K562 (cell line): ENCODE results near the gene SERHL2. TPM values are rescaled to one million over a fixed set of nuclear protein-coding genes. Genes with fewer than 3 reads are reported as not detected.
A peak's percentile ranks its signal among the peaks of the same experiment; 100 is the strongest.

Experiments
- CBFA2T3 ChIP-seq: fragments of 450-650 bp; IDR thresholded peaks from 2 replicates; pipeline ENCODE4 v1.6.1; 2017
- DNMT1 ChIP-seq: fragments of 450-650 bp; IDR thresholded peaks from 2 replicates; pipeline ENCODE4 v1.6.1; 2016; ENCODE audit warnings: antibody characterized with exemption, mild to moderate bottlenecking
- FOS ChIP-seq: IDR thresholded peaks from 3 replicates; pipeline ENCODE4 v1.6.1; 2011; ENCODE audit not compliant: insufficient read length; ENCODE audit errors: extremely low read depth
- FOXA3 ChIP-seq, 2 experiments: fragments of 450-650 bp in 1 of 2; sonication (generic) in 1 of 2; formaldehyde crosslinking; IDR thresholded peaks in 1 of 2; conservative IDR thresholded peaks in 1 of 2; 2 replicates each; pipeline versions ENCODE4 v1.4.0 to v1.8.0; 2020 to 2022; ENCODE audit warnings: mild to moderate bottlenecking in 2 of 2, missing genetic modification reagents in 1 of 2
- FOXK2 ChIP-seq, 2 experiments: fragments of 450-650 bp; IDR thresholded peaks in 1 of 2; conservative IDR thresholded peaks in 1 of 2; 2 replicates each; pipeline ENCODE4 v1.6.1; 2016; ENCODE audit warnings: low read depth in 2 of 2, mild to moderate bottlenecking in 1 of 2
- HDAC6 ChIP-seq: IDR thresholded peaks from 2 replicates; pipeline ENCODE4 v1.6.1; 2012; ENCODE audit warnings: low read depth, mild to moderate bottlenecking, control low read depth, inconsistent platforms, low read length, moderate library complexity
- HNRNPUL1 ChIP-seq: fragments of 200-400 bp; formaldehyde crosslinking; IDR thresholded peaks from 2 replicates; pipeline ENCODE4 v1.6.1; 2017; ENCODE audit warnings: low read length
- HSF4 ChIP-seq: fragments of 250-450 bp; sonication (Bioruptor Pico); IDR thresholded peaks from 2 replicates; pipeline ENCODE4 v2.1.2; 2022; ENCODE audit warnings: mild to moderate bottlenecking, moderate library complexity, borderline replicate concordance
- L3MBTL2 ChIP-seq: fragments of 450-650 bp; IDR thresholded peaks from 2 replicates; pipeline ENCODE4 v1.6.1; 2016; ENCODE audit warnings: mild to moderate bottlenecking, moderate library complexity
- STAG1 ChIP-seq: sonication (generic); formaldehyde crosslinking; IDR thresholded peaks from 2 replicates; pipeline ENCODE4 v1.5.0; 2020; ENCODE audit warnings: missing genetic modification reagents, borderline replicate concordance
- XRCC3 ChIP-seq: fragments of 450-650 bp; IDR thresholded peaks from 2 replicates; pipeline ENCODE4 v1.6.1; 2017; ENCODE audit warnings: mild to moderate bottlenecking, moderate library complexity
- ZC3H4 ChIP-seq: sonication (generic); formaldehyde crosslinking; IDR thresholded peaks from 2 replicates; pipeline ENCODE4 v1.9.0; 2021; ENCODE audit warnings: missing genetic modification reagents, borderline replicate concordance
- ZNF140 ChIP-seq: fragments of 250-450 bp; sonication (Bioruptor Pico); IDR thresholded peaks from 2 replicates; pipeline ENCODE4 v1.8.0; 2021; ENCODE audit warnings: moderate library complexity, mild to moderate bottlenecking, inconsistent platforms
- ZNF75A ChIP-seq: fragments of 450-650 bp; formaldehyde crosslinking; IDR thresholded peaks from 2 replicates; pipeline ENCODE4 v1.4.0; 2020; ENCODE audit warnings: mild to moderate bottlenecking
- polyA plus RNA-seq, 8 experiments: library from polyadenylated mRNA; depleted of rRNA in 4 of 8; stranded (reverse) in 5 of 8; unstranded in 3 of 8; fragments of >200 nt; fragmentation: Nextera tagmentation in 2 of 8; fragmentation: Illumina TruSeq in 1 of 8; extraction: Ambion mirVana in 2 of 8; extraction: Trizol in 1 of 8; gene quantifications; 2 replicates each; pipeline versions ENCODE4 v1.2.1 to v1.2.3, GENCODE V29; 2011 to 2014; ENCODE audit warnings: inconsistent platforms in 1 of 8, missing spikeins in 1 of 8
- total RNA-seq, 7 experiments: library from RNA; depleted of rRNA in 6 of 7; stranded (reverse); fragments of >200 nt in 6 of 7; fragmentation: Illumina TruSeq in 2 of 7; extraction: Trizol in 2 of 7; gene quantifications; 2 replicates each; pipeline versions ENCODE4 v1.2.1 to v1.2.3, GENCODE V29; 2011 to 2021; ENCODE audit warnings: low replicate concordance in 1 of 7
- TF ChIP-seq, protein P1 (sequence below): sonication (generic); formaldehyde crosslinking; IDR thresholded peaks from 2 replicates; pipeline ENCODE4 v1.8.0; 2022; ENCODE audit warnings: mild to moderate bottlenecking, missing genetic modification reagents
- TF ChIP-seq, protein P2 (sequence below): sonication (generic); formaldehyde crosslinking; IDR thresholded peaks from 2 replicates; pipeline ENCODE4 v1.8.0; 2022; ENCODE audit warnings: mild to moderate bottlenecking, missing genetic modification reagents
- TF ChIP-seq, protein P3 (sequence below): fragments of 250-450 bp; sonication (Bioruptor Pico); IDR thresholded peaks from 2 replicates; pipeline ENCODE4 v1.5.0; 2021
- TF ChIP-seq, protein P4 (sequence below): fragments of 450-650 bp; IDR thresholded peaks from 2 replicates; pipeline ENCODE4 v1.6.1; 2016; ENCODE audit warnings: low read depth, mild to moderate bottlenecking, moderate library complexity
- TF ChIP-seq, protein P5 (sequence below): fragments of 250-450 bp; sonication (Bioruptor Pico); IDR thresholded peaks from 2 replicates; pipeline ENCODE4 v1.5.0; 2021; ENCODE audit warnings: mild to moderate bottlenecking, borderline replicate concordance

Gene SERHL2
- total and polyA plus RNA-seq, 9 of the 15 experiments (the other 6 are each of a cell fraction or from before 2014, with no cell fraction given) = 19.9 to 62.6 (median 25.2) TPM

DNA sequence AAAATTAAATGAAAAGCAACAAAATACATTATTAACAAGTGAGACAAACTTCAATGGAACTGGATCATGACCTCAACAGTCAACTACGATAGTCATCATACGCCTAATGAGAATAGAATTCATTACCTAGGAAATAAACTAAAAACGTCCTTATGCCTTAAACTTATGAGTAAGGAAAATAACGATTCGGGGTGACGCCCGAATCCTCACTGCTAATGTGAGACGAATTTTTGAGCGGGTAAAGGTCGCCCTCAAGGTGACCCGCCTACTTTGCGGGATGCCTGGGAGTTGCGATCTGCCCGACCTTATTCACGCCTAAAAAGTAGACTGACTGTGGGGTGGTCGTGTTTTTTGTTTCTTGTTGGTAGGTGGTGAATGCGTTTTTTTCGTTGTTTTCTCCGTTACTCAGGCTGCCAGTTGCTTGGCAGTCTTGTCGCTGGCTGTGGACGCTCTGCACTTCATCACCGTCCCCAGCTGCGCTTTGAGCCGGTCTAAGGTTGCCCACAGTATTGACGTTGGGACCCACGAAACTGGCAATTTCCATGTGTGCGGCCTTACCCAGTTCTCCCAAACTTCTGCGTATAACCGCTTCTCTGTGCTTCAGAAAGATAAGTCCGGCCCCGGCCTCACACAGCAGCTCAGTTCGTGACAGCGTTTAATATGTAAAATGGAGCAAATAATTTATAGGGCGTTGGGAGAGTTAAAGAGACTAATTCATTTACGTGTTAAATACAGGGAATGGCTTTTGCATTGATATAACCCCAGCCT lies 61.5 kb downstream of the SERHL2 start (continued):
- no peak; the same call in none of the 2 replicates for TF ChIP-seq L3MBTL2
- 0 out of 4 replicates have a peak, but pooled peaks have one; percentile 4 to 60 for TF ChIP-seq FOXA3 (CRISPR knock-in tag; conservative IDR thresholded peaks at IDR 0.05 in 1 of 2, IDR thresholded peaks at IDR 0.05 in 1 of 2)
- TF ChIP-seq XRCC3 = no peak; the same call in 1 of the 2 replicates
- peak; percentile 99 for TF ChIP-seq ZC3H4 (CRISPR knock-in tag)
- TF ChIP-seq STAG1 (CRISPR knock-in tag) = no peak
- TF ChIP-seq HSF4 = 0 out of 2 replicates have a peak, but pooled peaks have one; percentile 23
- no peak for TF ChIP-seq DNMT1
- no peak for TF ChIP-seq ZNF140 (CRISPR knock-in tag)
- TF ChIP-seq FOXK2 (conservative IDR thresholded peaks at IDR 0.05 in 1 of 2, IDR thresholded peaks at IDR 0.05 in 1 of 2; ENCODE audit: low read depth in 2 of 2) = peak; percentile 59 to 74; a peak in 3 of 4 replicates
- TF ChIP-seq, protein P1, sequence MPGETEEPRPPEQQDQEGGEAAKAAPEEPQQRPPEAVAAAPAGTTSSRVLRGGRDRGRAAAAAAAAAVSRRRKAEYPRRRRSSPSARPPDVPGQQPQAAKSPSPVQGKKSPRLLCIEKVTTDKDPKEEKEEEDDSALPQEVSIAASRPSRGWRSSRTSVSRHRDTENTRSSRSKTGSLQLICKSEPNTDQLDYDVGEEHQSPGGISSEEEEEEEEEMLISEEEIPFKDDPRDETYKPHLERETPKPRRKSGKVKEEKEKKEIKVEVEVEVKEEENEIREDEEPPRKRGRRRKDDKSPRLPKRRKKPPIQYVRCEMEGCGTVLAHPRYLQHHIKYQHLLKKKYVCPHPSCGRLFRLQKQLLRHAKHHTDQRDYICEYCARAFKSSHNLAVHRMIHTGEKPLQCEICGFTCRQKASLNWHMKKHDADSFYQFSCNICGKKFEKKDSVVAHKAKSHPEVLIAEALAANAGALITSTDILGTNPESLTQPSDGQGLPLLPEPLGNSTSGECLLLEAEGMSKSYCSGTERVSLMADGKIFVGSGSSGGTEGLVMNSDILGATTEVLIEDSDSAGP = peak; percentile 63; the same call in 1 of the 2 replicates
- TF ChIP-seq HDAC6 = peak; percentile 99; the same call in 1 of the 2 replicates
- no peak for TF ChIP-seq FOS
- peak; percentile 53 for TF ChIP-seq CBFA2T3
- peak; percentile 97 for TF ChIP-seq HNRNPUL1
- TF ChIP-seq, protein P2, sequence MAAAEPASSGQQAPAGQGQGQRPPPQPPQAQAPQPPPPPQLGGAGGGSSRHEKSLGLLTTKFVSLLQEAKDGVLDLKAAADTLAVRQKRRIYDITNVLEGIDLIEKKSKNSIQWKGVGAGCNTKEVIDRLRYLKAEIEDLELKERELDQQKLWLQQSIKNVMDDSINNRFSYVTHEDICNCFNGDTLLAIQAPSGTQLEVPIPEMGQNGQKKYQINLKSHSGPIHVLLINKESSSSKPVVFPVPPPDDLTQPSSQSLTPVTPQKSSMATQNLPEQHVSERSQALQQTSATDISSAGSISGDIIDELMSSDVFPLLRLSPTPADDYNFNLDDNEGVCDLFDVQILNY (CRISPR knock-in tag) = peak; percentile 98
- TF ChIP-seq, protein P3, sequence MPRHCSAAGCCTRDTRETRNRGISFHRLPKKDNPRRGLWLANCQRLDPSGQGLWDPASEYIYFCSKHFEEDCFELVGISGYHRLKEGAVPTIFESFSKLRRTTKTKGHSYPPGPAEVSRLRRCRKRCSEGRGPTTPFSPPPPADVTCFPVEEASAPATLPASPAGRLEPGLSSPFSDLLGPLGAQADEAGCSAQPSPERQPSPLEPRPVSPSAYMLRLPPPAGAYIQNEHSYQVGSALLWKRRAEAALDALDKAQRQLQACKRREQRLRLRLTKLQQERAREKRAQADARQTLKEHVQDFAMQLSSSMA (CRISPR knock-in tag) = peak; percentile 95
- TF ChIP-seq ZNF75A (CRISPR knock-in tag) = no peak
- TF ChIP-seq, protein P4, sequence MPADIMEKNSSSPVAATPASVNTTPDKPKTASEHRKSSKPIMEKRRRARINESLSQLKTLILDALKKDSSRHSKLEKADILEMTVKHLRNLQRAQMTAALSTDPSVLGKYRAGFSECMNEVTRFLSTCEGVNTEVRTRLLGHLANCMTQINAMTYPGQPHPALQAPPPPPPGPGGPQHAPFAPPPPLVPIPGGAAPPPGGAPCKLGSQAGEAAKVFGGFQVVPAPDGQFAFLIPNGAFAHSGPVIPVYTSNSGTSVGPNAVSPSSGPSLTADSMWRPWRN = no peak
- TF ChIP-seq, protein P5, sequence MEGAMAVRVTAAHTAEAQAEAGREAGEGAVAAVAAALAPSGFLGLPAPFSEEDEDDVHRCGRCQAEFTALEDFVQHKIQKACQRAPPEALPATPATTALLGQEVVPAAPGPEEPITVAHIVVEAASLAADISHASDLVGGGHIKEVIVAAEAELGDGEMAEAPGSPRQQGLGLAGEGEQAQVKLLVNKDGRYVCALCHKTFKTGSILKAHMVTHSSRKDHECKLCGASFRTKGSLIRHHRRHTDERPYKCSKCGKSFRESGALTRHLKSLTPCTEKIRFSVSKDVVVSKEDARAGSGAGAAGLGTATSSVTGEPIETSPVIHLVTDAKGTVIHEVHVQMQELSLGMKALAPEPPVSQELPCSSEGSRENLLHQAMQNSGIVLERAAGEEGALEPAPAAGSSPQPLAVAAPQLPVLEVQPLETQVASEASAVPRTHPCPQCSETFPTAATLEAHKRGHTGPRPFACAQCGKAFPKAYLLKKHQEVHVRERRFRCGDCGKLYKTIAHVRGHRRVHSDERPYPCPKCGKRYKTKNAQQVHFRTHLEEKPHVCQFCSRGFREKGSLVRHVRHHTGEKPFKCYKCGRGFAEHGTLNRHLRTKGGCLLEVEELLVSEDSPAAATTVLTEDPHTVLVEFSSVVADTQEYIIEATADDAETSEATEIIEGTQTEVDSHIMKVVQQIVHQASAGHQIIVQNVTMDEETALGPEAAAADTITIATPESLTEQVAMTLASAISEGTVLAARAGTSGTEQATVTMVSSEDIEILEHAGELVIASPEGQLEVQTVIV (CRISPR knock-in tag) = peak; percentile 62; the same call in 1 of the 2 replicates
